AG10803 (cell line): ENCODE results near the gene PARVG.

ENCODE experiments used
- DNase-seq: peaks from one replicate; pipeline ENCODE4 v3.0.0; 2010; ENCODE audit warnings: low read depth
- H3K4me3 ChIP-seq: 2 replicates; pipeline ENCODE4 v1.5.1; 2011; ENCODE audit warnings: mild to moderate bottlenecking, low read length, control low read depth
- TF ChIP-seq, protein P1 (sequence below): conservative IDR thresholded peaks from 2 replicates; pipeline ENCODE4 v1.5.1; 2011; ENCODE audit warnings: mild to moderate bottlenecking, low read length, control low read depth, inconsistent platforms

The PARVG gene

DNA sequence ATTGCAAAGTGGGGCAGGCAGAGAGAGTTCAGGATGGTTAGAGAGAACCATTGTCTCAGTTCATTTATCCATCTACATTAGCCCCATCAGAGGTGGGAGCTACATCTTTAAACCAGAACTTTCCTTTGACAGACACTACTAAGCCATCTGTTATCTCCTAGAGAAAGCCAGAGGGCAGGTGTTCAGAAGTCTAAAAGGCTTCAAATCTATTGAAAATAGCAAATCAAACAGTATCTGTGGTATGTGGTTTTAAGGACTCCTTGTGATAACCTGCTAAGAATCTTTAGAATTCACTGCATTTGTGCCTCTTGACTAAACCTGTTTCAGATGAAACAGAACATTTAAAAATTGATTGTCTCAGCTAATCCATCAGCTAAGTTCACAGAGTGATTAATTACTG, 43.9 kb upstream of the PARVG start:
- H3K4me3 ChIP-seq: no peak overlapping the region
- TF ChIP-seq, protein P1, sequence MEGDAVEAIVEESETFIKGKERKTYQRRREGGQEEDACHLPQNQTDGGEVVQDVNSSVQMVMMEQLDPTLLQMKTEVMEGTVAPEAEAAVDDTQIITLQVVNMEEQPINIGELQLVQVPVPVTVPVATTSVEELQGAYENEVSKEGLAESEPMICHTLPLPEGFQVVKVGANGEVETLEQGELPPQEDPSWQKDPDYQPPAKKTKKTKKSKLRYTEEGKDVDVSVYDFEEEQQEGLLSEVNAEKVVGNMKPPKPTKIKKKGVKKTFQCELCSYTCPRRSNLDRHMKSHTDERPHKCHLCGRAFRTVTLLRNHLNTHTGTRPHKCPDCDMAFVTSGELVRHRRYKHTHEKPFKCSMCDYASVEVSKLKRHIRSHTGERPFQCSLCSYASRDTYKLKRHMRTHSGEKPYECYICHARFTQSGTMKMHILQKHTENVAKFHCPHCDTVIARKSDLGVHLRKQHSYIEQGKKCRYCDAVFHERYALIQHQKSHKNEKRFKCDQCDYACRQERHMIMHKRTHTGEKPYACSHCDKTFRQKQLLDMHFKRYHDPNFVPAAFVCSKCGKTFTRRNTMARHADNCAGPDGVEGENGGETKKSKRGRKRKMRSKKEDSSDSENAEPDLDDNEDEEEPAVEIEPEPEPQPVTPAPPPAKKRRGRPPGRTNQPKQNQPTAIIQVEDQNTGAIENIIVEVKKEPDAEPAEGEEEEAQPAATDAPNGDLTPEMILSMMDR: no peak
- no peak for DNase-seq

DNA sequence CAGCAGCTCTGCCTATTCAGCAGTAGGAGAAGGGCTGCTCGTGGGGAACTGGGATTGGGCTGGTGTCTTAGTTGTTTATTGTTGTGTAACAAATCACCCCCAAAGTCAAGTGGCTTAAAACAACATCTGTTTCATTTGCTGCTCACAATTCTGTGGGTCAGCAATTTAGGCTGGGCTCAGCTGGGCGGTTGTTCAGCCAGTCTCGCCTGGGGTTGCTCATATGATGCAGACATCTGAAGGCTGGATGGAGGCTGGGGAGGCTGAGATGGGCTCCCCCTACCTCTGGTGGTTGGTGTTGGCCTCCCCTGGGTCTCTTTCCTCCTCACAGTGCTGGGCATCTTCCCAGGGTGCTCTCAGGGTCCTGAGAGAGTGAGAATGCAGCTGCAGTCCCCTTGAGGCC, 43.3 kb upstream of the PARVG start:
- no peak overlapping the region for H3K4me3 ChIP-seq
- no peak for DNase-seq
- TF ChIP-seq, protein P1: no peak

DNA sequence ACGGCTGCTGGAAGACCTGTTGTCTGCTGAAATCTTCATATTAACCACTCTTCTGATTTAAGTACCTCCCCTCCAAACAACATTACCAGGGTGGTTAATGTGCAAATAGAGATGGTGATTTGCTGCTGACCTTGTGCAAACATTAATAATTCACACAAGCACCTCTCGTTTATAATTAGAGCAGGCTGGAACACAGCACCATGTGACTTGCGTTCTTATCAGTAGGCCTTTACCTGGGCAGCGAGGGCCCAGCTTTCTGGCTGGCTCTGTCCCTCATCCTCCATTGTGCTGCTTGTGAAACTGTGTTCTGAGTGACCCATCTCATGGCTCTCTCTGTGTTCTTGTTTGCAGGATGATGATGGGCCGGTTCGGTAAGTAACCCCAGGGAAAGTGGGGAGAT, 41.0 kb upstream of the PARVG start:
- no peak overlapping the region for H3K4me3 ChIP-seq
- no peak for DNase-seq
- TF ChIP-seq, protein P1: no peak

DNA sequence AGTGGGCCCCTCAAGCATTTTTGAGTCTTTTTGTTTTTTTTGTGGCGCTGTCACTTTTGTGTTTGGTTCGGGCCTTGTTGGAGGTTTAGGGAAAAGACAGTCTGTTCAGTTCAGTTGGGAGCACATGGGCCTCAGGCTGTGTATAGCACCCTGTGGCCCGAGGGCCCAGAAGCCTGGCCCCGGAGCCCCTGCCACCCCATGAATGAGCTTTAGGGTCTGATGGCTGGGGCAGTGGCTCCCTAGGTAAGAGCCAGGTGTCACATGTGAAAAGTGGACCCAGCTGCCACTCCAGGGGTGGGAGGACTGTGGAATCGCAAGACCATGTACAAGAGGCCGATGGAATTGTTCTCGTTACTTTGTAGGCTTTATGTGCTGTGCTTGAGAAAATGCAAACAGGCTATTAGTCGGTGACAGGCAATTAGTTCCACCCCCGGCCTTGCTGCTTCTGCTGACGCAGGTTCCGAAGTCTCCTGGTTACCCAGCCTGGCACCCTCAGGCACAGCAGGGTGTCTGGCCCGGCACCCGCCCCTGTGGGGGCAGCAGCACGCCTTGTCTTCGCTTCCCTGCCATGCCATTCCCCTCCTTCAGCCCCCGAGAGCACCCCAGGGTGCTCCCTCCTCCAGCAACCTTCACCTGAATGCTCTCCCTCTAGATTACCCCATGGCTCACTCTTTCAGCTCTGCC, 38.2 kb upstream of the PARVG start:
- DNase-seq: no peak
- H3K4me3 ChIP-seq: no peak overlapping the region
- TF ChIP-seq, protein P1: no peak

DNA sequence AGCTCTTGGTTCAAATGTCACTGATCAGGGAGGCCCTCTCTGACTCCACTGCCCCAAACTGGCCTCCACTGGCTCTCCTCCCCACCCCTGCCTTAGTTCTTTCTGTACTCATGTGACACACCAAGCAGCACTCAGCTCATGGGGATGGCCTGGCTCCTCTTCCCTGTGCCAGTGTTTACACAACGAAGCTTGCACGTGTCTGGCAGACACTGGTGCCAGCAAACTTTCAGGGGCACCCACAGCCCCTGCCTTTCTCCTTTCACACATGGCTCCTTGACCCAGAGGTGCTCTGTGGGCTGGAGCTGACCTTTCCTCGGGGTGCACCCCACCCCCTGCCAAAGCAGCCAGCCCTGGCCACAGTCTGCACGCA, 37.6 kb upstream of the PARVG start:
- H3K4me3 ChIP-seq: no peak overlapping the region
- DNase-seq: no peak
- TF ChIP-seq, protein P1: no peak

DNA sequence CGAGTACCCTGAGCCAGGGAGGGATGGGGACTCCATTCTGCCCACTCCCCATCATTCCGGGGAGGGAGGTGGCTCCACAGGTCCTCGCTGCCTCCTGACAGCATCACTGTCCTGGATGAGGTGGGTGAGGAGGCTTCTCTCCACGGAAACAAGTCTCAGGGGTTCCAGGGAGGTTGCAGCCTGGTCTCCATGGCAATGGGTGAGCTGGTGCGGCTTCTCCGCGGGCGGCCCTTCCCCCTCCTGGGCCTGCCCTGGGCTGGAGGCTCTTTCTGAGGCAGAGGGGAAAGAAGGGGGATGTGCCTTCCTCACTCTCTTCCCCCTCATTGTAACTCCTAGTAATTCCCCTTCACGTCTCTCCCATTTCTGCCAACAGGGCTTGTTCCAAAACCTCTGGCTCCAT, 37.1 kb upstream of the PARVG start:
- DNase-seq: no peak
- no peak overlapping the region for H3K4me3 ChIP-seq
- TF ChIP-seq, protein P1: no peak

DNA sequence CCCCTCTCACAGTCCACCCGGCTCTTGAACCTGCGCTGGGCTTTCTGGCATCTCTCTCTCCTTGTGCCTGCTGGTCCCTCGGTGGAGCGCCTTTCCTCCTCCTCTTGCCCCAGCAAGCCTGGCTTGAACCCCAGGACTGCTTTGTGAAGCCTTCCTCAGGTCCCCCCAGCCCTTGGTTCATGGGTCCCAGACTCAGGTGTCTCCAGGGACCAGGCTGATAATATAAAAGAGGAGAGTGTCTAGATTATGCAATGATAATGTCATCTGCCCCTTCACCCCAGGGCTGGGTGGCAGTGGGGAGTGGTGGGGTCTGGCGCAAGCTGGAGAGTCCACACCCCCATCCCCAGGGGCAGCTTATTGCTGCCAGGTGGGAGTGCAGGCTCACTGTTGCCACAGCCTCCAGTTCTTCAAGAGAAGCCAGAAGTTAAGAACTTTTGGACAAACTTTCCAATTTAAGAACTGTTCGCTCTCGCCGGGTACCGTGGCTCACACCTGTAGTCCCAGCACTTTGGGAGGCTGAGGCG, 36.6 kb upstream of the PARVG start:
- TF ChIP-seq, protein P1: no peak
- DNase-seq: no peak
- H3K4me3 ChIP-seq: no peak overlapping the region
